Common myeloid progenitor, CD34-positive (primary cell): ENCODE measurements around the gene LY6G5B.
"Not testable (repeated sequence)": the region's sequence is repeated elsewhere in the genome, so short reads cannot be mapped to it uniquely, and the experiment has no call there.

Experiments used
- CTCF ChIA-PET: fragments of 350-600 bp; sonication (Branson Sonifier 250); formaldehyde crosslinking; loops from one replicate; lab custom pipeline; 2021; ENCODE audit warnings: antibody characterized with exemption; lab: Charles Lee
- POLR2A ChIA-PET: fragments of 350-600 bp; sonication (Branson Sonifier 250); formaldehyde crosslinking; loops from one replicate; lab custom pipeline; 2021; ENCODE audit warnings: antibody characterized with exemption; lab: Charles Lee
- DNase-seq, 3 donors: peaks; one replicate each; pipeline versions ENCODE4 v3.0.0 to v3.0.0-alpha.2; 2013
- H3K27ac ChIP-seq, 2 experiments: 1 replicate in 1 of 2; 2 replicates in 1 of 2; pipeline ENCODE4 v1.7.0; 2013; ENCODE audit warnings: inconsistent platforms in 2 of 2, low read length in 2 of 2, mild to moderate bottlenecking in 2 of 2, low read depth in 1 of 2, moderate library complexity in 1 of 2; ENCODE audit not compliant: severe bottlenecking in 2 of 2, insufficient read depth in 1 of 2, poor library complexity in 1 of 2
- H3K27me3 ChIP-seq, 5 experiments: replicated peaks in 2 of 5; 1 replicate in 3 of 5; 2 replicates in 2 of 5; pipeline versions ENCODE4 v1.6.1 to v1.7.0; 2013; ENCODE audit warnings: low read length in 4 of 5, mild to moderate bottlenecking in 2 of 5, moderate library complexity in 2 of 5, inconsistent platforms in 1 of 5; ENCODE audit not compliant: insufficient read depth in 5 of 5, control insufficient read depth in 4 of 5
- H3K36me3 ChIP-seq, 4 experiments: 1 replicate in 2 of 4; 2 replicates in 2 of 4; pipeline versions ENCODE4 v1.6.1 to v1.7.0; 2013; ENCODE audit warnings: low read length in 3 of 4, control low read depth in 1 of 4, mild to moderate bottlenecking in 1 of 4; ENCODE audit not compliant: control insufficient read depth in 4 of 4, insufficient read depth in 4 of 4
- H3K4me1 ChIP-seq, 4 experiments: 1 replicate in 3 of 4; 2 replicates in 1 of 4; pipeline versions ENCODE4 v1.6.1 to v1.7.1; 2013; ENCODE audit warnings: low read length in 3 of 4, mild to moderate bottlenecking in 3 of 4, control low read depth in 1 of 4, inconsistent platforms in 1 of 4, moderate library complexity in 1 of 4; ENCODE audit not compliant: control insufficient read depth in 4 of 4, insufficient read depth in 4 of 4; ENCODE audit errors: control extremely low read depth in 1 of 4
- H3K4me3 ChIP-seq, 7 experiments: 1 replicate in 4 of 7; 2 replicates in 3 of 7; pipeline versions ENCODE4 v1.5.1 to v1.7.0; 2013; ENCODE audit warnings: mild to moderate bottlenecking in 7 of 7, low read length in 6 of 7, moderate library complexity in 6 of 7, inconsistent platforms in 2 of 7, low read depth in 2 of 7, control low read depth in 1 of 7; ENCODE audit not compliant: insufficient read depth in 4 of 7, control insufficient read depth in 1 of 7; ENCODE audit errors: extremely low read depth in 1 of 7
- H3K9me3 ChIP-seq, 5 experiments: 1 replicate in 4 of 5; 2 replicates in 1 of 5; pipeline versions ENCODE4 v1.6.1 to v1.7.1; 2013; ENCODE audit warnings: low read length in 4 of 5, mild to moderate bottlenecking in 2 of 5, inconsistent platforms in 1 of 5, low read depth in 1 of 5, moderate library complexity in 1 of 5; ENCODE audit not compliant: control insufficient read depth in 4 of 5, insufficient read depth in 2 of 5; ENCODE audit errors: control extremely low read depth in 1 of 5
- WGBS: methylation state at CpG from one replicate; pipeline ENCODE4 v1.1.5; 2013; ENCODE audit not compliant: insufficient coverage; 5-methylcytosine and 5-hydroxymethylcytosine counted together

Gene LY6G5B

GRCh38 chr6:31707701-31708100 is 37.9 kb downstream of the LY6G5B start:
- no peaks in the 10 kb centered on the region for H3K27me3 ChIP-seq
- H3K36me3 ChIP-seq: no peaks in the 10 kb centered on the region
- no peak overlapping the region for H3K27ac ChIP-seq
- peaks cover 3 to 36% (median 29%) of the 10 kb centered on the region in 4 experiments for H3K4me1 ChIP-seq
- no peak for DNase-seq
- no peak overlapping the region for H3K4me3 ChIP-seq
- no peaks in the 10 kb centered on the region for H3K9me3 ChIP-seq
- WGBS: 93% methylated on average over 10 of the region's 10 CpGs
- CTCF ChIA-PET: interaction anchor here (1.4 kb wide), 1 partner anchor 21 kb away, joined by 3 read pairs; no protein-coding TSS in a partner anchor
- POLR2A ChIA-PET: no interaction called here

- ChIA-PET CTCF (interaction anchor here (0.9 to 1.4 kb wide), 2 partner anchors 21 to 62 kb away, joined by 3 read pairs; no protein-coding TSS in a partner anchor), POLR2A (no interaction called here)
- WGBS: 95% methylated on average over 2 of the region's 3 CpGs
- DNase-seq: no peak
- H3K4me3 ChIP-seq: no peak overlapping the region
- H3K9me3 ChIP-seq: no peaks in the 10 kb centered on the region
- peaks cover 3 to 36% (median 29%) of the 10 kb centered on the region in 4 experiments for H3K4me1 ChIP-seq
- no peaks in the 10 kb centered on the region for H3K27me3 ChIP-seq
- no peak overlapping the region for H3K27ac ChIP-seq
- no peaks in the 10 kb centered on the region for H3K36me3 ChIP-seq
These were observed 38.4 kb downstream of the LY6G5B start for GRCh38 chr6:31708224-31708623.

- H3K36me3 ChIP-seq, POLR2A ChIA-PET, H3K27me3 ChIP-seq, H3K4me3 ChIP-seq, H3K27ac ChIP-seq, DNase-seq, H3K9me3 ChIP-seq: not testable (repeated sequence)
- 100% methylated on average over 7 of the region's 11 CpGs for WGBS
- H3K4me1 ChIP-seq: peaks cover 3 to 40% (median 28%) of the 10 kb centered on the region in 4 experiments
- CTCF ChIA-PET: interaction anchor here (0.6 to 1.4 kb wide), 3 partner anchors 14 to 61 kb away, joined by 3 read pairs; partner anchors contain the start of gene MPIG6B
These were observed 39.4 kb downstream of the LY6G5B start for GRCh38 chr6:31709157-31709556.

DNA sequence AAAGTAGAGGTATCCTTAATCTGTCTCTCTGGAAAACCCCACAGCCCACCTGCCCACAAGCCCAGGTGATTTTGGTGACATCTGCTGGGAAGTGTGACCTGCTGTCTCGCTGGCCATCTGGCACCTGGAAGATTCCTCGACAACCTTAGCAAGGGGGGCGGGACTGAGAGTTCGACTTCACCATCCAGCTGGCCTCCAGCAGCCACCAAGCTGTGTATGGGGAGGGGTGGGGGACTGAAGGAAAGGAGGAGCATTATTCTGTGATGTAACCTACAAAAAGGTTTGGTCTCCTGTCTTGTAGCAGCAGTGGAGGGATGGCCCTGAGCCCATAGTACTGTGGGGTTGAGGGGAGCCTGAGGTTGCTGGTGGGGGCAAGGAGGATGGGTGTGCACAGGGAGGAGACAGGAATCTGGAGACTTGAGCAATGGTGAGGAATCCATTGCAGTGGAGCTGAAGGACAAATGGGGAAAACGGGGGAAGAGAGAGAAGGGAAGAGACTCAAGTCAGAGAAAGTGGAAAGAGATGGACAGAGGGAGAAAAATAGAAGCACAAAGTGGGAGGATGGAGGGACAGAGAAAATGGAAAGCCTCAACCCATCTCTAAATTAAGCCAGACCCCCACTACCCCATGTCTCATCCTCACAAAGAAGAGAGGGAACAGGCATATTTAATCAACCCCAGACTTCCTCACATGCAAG is 40.9 kb downstream of the LY6G5B start:
- CTCF ChIA-PET: interaction anchor here (0.7 to 7.1 kb wide), 14 partner anchors 8 to 159 kb away, joined by 3 to 136 read pairs (median 6); partner anchors contain the start of genes ABHD16A, DDAH2, LY6G6C and MPIG6B
- POLR2A ChIA-PET: interaction anchor here (0.6 to 2.8 kb wide), 10 partner anchors 8 to 119 kb away, joined by 3 to 16 read pairs (median 5); partner anchors contain the start of genes ABHD16A, DDAH2, HSPA1B and MPIG6B
- DNase-seq: peak in 1 of 3 donors; percentile 26
- WGBS: 73% methylated on average over 4 of the region's 5 CpGs
- Histone ChIP-seq H3K27me3 (no peaks in the 10 kb centered on the region), H3K36me3 (no peaks in the 10 kb centered on the region), H3K4me3 (peak overlapping the region in 2 of 7 experiments; percentile 36 to 48), H3K27ac (peak overlapping the region in 1 of 2 experiments; percentile 29), H3K9me3 (no peaks in the 10 kb centered on the region), H3K4me1 (peaks cover 5 to 52% (median 36%) of the 10 kb centered on the region in 4 experiments)

DNA sequence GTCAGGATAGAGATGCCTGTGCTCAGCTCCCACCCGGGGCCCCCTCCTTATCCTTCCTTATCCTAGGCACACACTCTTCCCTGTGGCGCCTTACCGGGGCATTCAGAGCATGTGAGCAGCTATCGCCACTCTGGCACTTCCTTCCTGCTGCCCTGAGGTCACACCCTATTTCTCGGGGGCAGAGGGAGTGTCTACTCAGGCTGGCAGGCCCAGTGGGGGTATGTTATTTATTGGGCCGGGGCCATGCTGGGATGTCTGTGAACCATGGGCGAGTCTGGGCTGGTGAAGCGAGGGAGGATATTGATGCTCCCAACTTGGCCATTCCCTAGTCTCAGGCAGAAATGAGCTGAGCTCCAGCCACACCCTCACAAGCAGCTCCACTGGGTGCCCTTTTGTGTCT is 41.5 kb downstream of the LY6G5B start:
- H3K9me3 ChIP-seq: no peaks in the 10 kb centered on the region
- POLR2A ChIA-PET: interaction anchor here (0.8 to 2.8 kb wide), 11 partner anchors 8 to 119 kb away, joined by 3 to 16 read pairs (median 5); partner anchors contain the start of genes ABHD16A, DDAH2, HSPA1B and MPIG6B
- CTCF ChIA-PET: interaction anchor here (0.7 to 7.1 kb wide), 16 partner anchors 8 to 160 kb away, joined by 3 to 136 read pairs (median 8); partner anchors contain the start of genes ABHD16A, DDAH2, LY6G6C and MPIG6B
- DNase-seq: peak; percentile 71 to 85 (median 71)
- no peaks in the 10 kb centered on the region for H3K36me3 ChIP-seq
- H3K4me3 ChIP-seq: peak overlapping the region in 2 of 7 experiments; percentile 36 to 48
- peaks cover 5 to 52% (median 36%) of the 10 kb centered on the region in 4 experiments for H3K4me1 ChIP-seq
- no peaks in the 10 kb centered on the region for H3K27me3 ChIP-seq
- 17% methylated on average over 7 of the region's 8 CpGs for WGBS
- peak overlapping the region in 1 of 2 experiments; percentile 11 for H3K27ac ChIP-seq

DNA sequence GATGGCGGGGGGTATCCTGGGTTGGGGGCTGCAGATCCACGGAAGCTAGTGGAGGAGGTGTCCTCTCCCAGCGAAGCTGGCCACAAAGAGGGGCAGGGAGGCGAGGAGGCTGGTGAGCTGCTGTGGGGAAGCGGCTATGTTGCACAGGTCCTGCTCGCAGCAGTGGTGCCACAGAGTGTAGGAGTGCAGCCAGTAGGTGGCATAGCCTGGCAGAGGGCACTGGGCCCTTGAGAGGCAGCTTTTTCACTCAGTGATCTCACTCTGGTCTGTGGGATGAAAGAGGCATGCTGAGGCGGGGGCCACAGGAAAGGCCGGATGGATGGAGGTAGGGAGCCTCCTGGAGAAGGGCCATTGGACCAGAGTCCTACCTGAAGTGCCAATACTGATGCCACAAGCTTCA is 42.5 kb downstream of the LY6G5B start:
- peaks cover 5 to 52% (median 36%) of the 10 kb centered on the region in 4 experiments for H3K4me1 ChIP-seq
- WGBS: 31% methylated on average over 5 of the region's 8 CpGs
- H3K9me3 ChIP-seq: no peaks in the 10 kb centered on the region
- H3K27ac ChIP-seq: no peak overlapping the region
- H3K36me3 ChIP-seq: no peaks in the 10 kb centered on the region
- no peaks in the 10 kb centered on the region for H3K27me3 ChIP-seq
- CTCF ChIA-PET: interaction anchor here (0.6 to 7.1 kb wide), 20 partner anchors 8 to 165 kb away, joined by 3 to 136 read pairs (median 4); partner anchors contain the start of genes ABHD16A, DDAH2, LY6G6C and MPIG6B
- H3K4me3 ChIP-seq: no peak overlapping the region
- POLR2A ChIA-PET: interaction anchor here (0.6 to 2.8 kb wide), 8 partner anchors 9 to 178 kb away, joined by 3 to 16 read pairs (median 6); partner anchors contain the start of genes ABHD16A, DDAH2, HSPA1B and MPIG6B
- peak; percentile 68 to 80 (median 80) for DNase-seq
